HG03066 (cell line): Measurements from ENCODE around the gene SCD5.

Source experiments
- ATAC-seq: cut with Tn5 transposase; IDR thresholded peaks from one replicate; pipeline ENCODE4 v1.9.1; 2021; ENCODE audit warnings: low read depth; ENCODE audit not compliant: unreplicated experiment

The SCD5 gene

DNA sequence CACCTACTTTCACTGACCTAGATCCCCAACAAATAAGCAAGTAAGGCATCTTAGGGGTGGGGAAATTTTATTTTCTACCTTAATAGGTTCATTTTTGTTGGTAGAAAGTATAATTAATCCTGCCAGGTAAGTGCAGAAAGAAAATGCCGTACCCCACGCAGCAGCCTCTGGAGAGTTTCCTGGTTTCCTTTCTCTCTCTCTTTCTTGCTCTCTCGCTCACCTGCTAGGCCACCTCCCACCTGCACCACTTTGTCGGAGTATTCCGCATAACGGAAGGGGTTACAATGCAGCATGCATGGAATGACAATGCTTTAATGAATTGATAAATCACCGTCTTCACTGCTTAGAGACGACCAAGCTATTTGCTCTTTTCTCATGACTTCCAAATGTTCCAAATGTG lies 101.0 kb downstream of the SCD5 start:
- ATAC-seq: no peak

DNA sequence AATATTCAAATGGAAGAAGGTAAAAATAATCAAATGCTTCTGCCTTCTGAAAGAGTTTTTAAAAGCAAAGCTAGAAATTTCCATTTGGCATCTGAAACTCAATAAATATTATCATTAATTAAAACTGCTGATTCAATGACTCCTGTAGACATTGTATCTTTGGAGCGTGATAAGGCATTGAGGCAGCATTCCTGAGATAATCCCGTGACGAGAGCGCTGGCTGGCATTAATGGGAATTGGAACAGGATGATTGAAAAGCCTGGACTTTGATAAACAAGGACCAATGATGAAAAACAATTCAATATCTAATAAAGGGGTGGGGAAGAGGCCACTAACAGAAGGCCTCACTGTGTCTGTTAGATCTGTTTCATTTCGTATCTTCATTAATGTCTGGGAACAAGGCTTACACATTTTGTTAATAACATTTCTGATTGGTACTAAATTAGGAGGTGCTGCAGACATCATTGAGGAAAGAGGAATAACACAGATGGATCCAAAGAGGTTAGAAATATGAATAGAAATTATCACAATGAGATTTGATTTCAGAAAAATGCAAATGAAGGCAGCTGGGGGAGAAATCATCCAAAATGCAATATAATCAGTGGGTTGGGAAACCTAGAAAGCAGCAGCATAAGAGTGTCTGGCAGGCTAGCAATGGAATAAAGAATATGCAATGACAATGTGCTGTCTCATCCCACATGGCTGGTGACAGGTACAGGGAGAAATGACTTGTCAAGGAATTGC lies 102.3 kb downstream of the SCD5 start:
- ATAC-seq: no peak

DNA sequence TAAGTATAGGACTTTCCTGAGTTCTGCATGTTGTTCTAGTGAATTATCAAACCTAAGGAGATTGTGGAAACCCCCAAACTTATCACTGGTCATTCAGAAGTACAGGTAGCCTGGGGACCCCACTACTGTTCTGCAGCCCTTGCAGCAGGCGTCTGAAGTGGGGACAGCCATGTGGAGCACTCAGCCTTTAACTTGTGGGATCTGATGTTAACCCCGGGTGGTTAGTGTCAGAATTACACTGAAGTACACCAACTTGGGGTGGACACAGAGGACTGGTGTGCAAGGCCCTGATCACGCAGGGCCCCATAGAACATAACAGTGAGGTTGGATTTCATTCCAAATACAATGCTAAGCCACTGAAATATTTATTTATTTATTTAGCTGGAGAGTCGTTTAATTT lies 103.7 kb downstream of the SCD5 start:
- ATAC-seq: no peak

DNA sequence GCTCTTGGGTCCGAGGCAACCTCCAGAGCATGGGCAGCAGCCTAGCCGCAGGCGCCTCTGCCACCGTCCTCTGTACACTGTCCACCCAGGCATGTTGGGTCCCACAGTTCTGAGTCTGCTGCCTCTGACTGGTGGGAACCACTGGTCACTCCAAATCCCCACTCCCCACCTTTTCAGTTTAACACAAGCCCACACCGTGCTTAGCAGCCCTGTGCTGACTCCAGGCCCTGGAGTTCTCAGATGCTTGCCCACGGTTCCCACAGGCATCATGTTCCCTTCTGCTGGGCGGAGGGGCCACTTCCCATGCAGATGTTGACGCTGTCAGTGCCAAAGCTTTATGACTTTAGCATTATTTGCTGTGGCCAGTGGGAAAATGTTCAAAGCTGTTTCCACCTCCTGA lies 104.5 kb downstream of the SCD5 start:
- ATAC-seq: no peak

DNA sequence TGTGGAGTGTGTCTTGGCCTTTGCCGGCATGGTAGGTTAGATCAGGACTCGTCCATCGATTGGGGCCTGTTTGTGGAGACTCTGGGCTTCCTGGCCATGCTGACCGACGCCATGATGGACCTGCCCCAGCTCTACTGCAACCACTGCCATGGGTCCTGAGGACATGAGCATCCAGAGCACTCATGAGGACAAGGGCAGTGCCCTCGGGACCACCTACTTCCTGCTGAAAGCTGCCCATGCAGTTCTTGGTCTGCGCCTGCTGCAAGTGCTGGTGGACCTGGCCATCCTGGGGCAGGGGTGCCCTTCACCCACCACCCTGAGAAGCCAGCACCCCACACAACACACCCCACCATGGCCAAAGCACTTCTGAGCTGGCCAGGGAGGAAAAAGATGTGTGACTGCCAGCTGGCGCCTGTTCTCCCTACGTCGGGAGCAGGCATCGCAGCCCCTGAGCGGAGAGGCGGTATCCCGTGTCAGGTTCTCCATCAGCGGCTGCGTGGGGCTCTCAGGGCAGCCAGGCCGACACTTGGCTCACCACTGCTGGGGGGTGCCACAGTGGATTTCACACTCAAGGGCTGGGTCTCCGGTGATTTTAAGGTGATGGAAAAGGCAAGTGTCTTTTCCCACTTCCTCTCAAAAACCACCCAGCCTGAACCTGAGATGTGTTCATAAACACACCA lies 106.4 kb downstream of the SCD5 start:
- no peak for ATAC-seq

DNA sequence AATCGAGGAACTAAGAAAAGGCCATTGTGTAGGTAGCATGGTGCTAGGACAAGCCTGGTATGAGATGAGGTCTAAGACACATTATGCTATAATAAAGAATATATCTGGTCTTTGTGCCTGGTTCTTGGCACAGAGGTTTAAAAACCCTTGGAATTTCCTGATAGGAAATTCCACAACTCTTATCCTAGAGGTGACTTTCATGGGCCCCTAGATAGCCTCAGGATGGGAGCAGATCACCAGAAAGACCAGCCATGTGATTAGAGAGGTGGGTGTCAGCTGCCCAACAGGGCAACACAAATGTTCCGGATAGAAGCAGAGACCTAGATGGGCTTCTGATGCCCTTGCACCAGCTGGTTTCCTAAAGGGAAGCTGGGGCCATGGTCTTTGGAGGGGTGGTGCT lies 107.2 kb downstream of the SCD5 start:
- no peak for ATAC-seq

DNA sequence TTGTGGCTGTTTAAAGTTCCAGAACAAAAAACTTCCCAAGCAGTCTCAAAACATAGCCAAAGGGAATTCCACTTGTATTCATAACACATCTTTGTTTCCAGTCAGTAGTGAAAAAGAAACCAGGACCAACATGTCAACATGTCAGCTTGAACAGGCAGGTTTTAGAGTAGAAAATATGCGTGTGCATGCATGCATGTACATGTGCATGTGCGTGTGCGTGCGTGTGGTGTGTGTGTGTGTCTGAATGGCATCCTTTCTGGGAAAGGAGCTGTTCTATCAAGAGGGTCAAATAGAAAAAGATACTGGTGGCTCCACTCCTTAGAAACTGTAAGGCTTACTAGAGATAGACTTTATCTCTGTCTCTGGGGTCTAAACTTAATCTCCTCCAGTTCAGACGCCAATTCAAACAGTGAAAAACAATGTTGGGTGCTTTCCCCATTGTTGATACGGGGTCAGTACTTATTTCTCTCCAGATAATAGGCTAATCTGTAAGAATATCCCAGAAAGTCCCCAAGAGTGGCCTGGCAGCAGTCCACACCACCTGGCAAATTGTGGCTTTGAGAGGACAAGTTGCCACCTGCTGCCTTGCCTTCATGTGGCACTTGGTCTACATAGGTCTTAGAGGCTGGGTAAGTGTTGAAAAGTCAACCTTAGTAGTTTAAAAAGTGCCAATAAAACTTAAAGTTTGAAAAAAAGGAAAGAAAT lies 110.4 kb downstream of the SCD5 start:
- no peak for ATAC-seq

DNA sequence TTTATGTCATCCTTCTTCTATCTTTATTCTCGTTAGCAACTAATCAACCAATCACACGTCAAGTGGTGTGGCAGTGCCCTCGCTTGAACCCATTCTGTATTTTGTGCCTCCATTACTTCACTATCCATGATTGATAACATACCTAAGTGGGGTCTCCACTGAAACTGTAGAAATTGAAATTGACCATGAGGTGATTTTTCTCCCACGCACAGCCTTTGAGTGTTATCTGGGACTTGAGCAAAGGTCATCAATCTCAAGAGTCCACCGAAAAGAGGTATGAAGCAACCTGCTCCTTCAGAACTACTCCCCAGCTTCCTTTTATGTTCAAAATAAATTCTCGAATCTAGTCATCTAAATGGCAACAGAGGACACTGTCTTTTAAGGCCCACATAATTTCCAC lies 111.1 kb downstream of the SCD5 start:
- ATAC-seq: no peak

DNA sequence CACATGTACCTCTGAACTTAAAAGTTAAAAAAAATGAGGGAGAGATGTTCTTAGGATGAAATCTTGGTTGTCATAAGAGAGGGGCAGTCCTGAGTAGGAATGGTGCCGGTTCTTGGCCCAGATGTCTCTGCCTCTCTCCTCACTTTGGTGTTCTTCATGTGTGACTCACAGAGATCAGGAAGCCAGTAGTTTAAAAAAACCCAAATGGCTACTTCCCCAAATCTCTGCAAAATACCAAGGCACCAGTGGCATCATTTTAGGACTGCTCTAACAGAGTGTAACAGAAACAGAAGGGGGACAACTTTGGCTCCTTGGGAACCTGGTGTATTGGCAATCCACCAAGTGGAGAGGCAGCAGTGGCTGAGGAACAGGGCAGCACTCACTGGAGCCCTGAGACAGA lies 116.8 kb downstream of the SCD5 start:
- ATAC-seq: no peak

DNA sequence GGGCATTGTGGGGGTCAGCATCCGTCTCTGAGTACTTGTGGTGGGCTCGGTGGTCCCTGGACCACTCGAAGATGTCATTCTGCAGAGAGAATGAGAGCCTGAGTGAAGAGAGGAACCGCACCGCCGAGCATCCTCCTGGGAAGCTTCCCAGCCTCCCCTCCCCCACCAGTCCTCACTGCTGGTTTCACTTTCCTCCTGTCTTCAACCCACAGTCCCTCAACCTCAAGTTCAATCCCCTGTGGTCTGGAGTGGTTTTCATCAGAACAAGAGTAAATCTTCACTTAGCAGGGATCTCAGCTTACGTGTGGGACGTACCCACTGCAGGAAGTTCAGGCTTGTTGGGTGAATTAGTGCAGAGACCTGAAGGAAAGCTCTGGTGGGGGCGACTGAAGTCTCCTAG lies 117.8 kb downstream of the SCD5 start:
- ATAC-seq: no peak

DNA sequence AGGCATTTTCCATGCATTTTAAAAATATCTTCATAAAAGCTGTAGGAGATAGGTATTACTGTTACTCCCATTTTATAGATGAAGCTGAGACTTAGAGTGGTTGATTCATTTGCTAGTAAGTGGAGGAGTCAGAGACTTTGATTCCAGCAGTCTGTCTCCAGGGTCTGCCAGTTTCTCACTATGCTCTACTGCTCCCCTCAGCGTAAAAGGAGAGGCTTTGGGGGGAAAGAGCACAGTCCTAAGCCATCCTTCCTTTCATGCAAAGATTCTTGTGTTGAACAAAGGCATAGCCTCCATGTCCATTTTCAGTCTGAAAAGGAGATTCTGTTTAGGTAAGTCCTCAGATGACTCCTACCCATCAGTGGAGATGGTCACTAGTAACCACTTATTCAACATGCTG lies 119.1 kb downstream of the SCD5 start:
- no peak for ATAC-seq

DNA sequence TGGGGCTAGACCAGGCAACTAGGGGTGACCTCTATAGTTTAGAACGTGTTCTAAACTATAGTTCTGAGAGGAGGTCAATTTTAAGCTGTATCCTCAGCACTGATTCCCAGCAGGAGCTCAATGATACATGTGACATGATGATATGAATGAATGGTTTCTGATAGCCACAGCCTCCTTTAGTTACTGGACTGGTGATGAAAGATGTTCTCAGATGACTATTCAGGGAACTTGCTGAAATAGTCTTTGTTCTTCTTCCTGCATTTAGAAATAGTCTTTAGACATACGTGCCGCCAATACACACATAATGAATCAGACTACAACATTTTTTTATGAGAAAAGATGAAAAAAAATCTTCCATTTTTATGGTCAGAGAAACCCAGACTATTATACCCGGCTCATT lies 120.5 kb downstream of the SCD5 start:
- no peak for ATAC-seq

DNA sequence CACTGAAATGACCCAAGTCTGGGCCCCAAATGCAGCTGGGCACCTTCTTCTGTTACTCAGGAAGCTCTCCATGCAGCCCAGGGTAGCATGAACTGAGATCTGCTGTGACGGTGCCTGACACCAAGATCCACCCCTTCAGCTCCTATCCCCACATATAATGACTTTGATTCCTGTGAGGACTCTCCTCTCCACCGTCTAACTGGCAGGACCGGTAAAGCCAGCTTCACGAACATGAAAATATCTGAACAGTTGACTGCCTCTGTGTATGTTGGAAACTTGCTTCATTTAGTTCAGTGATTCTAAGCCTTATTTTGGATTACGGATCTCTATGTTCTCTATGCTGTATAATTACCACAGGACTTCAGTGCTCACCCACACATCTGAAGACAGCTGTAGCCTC lies 121.3 kb downstream of the SCD5 start:
- no peak for ATAC-seq

DNA sequence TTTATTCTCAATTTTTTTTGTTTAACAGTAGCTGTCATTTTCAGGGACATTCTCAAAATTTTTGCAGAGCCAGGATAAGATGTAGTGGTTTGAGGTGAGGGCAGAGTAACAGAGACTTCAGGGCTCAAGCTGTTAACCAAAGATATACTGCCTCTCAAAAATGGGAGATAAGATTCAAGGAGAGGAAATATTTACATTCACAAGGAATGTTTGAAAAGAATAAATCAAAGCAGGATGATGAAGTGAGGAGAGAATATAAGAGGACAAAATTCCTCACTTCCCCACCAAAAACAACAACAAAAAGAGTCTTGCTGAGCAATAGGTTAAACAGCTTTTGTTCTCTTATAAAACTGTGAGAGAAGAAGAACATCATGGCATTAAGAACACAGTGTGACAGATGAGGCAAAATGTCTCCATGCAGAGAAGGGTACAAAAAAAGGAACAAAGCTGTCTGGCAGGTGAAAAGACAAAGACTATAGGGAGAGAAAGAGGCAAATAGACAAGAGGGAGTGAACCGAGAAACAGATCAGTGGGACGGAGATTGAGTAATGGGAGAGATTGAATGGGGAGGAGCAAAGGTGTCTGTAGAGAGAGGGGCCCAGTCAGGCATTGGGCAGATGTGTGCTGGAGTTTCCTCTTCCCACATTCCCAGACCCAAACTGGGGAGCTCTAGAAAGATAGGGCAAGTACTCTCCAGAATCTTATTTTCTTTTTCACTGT lies 130.7 kb downstream of the SCD5 start:
- no peak for ATAC-seq

DNA sequence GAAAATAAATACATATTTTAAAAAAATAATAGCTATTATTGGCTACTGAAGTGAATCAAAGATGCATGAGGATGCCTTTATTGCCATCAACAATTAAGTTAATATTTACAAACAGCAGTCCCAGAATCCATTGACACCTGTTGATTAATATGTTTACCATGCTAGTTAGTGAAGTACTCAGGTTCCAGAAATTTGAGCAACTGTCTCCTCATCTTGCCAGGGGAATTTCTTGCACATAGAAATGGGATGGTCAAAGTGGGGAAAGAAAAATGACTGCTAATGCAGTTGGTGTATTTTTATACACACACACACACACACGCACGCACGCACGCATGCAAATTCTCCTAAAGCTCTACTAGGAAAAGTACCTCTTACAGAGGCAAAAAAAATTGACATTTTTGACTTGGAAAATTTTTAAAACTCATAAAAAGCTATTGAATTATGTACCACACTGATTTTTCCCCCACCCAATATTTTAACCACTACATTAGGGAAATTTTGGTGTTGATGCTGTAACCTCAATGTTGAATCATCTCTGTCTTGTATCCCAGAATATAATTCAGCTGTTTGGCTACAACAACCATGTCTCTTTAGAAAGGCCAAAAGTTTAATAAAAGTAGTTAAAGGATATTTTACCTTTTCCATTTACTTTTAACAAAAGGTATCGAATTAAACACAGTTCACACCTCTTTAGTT lies 131.5 kb downstream of the SCD5 start:
- ATAC-seq: no peak

DNA sequence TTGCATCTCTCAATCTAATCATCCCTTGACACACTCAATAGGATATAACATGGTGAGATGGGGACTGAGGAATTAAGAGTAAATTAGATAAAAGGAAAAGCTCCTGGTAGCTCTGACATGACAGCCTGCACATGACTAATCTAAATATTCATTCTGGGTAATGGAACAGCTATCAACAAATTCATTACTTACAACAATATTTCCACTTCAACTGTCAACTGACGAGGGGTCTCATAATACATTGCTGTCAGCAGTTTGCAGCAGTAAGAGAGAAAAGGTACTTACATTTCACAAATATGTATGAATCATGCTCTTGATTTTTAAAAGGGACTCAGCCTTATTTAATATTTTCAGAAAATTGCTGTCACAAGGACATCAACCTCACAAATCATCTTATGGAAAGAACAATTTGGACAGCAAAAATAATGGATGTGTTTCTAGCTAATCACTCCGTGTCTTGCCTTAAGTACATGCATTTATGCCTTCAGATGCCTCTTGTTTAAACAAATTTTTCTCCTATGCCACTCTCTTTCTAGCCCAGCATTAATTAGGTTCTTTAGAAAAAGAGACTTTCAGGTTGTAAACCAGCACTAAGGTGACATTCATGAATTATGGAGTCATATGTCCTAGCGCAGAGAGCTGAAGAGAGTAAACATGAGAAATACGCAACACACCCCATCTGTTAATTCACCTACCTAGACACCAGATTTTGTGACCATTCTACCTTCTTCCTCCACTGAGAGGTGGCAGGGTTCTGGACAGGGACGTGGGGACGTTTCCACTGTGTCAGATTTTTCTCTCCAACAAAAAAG lies 137.2 kb downstream of the SCD5 start:
- ATAC-seq: no peak

DNA sequence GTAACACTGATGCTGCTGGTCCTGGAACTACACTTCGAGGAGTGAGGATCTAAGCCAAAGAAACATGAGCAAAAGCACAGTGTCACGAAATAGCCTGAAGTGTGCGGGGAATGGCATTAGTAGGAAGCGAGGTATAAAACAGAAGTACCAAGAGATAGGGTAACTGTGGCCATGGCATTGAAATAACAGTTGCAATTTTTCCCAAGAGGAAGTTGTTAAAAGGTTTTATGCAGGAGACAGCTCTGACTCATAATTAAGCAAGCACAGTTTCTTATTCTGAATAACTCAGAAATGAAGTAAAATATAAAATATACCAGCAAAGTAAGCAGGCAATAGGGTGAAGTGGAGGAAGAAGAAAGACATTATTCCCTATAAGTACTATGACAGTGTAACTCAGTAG lies 146.5 kb downstream of the SCD5 start:
- no peak for ATAC-seq

DNA sequence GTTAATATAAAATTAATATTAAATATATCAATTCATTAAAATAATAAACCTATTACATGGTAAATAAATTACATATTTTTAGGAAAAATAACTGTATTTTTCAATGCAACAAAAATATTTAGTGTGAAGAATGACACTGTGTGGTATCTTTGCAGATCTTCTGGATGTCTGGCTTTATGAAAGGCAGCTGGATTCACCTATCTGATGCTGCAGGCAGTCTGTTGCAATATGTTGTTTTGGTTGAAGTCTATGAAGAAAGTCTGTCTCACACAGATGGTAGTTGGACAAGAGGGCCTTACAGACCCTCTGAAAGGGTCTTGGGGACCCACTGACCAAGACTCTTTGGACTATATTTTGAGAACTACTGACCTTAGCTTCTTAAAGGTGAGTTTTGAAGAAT lies 147.7 kb downstream of the SCD5 start:
- ATAC-seq: no peak

DNA sequence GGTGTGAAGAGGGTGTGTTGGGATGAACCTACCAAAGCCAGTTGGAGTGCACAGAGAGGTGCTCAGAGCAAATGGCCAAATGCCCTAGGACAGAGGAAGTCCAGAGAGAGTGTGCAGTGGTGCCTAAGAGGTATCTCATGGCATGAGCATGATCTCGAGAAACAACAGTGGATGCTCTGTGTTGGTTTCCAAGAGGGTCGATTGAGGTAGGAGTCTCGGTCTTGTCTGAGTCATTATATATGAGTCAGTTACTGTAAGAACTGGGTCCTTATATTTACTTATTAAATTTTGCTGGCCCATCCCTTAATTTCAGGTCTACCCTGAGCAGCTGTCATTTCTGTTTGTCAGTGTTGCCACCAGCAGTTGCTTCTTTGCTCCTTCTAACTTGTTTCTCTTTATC lies 150.2 kb downstream of the SCD5 start:
- ATAC-seq: no peak
